Measurements from ENCODE around the gene UBAP2.

Gene UBAP2, protein sequence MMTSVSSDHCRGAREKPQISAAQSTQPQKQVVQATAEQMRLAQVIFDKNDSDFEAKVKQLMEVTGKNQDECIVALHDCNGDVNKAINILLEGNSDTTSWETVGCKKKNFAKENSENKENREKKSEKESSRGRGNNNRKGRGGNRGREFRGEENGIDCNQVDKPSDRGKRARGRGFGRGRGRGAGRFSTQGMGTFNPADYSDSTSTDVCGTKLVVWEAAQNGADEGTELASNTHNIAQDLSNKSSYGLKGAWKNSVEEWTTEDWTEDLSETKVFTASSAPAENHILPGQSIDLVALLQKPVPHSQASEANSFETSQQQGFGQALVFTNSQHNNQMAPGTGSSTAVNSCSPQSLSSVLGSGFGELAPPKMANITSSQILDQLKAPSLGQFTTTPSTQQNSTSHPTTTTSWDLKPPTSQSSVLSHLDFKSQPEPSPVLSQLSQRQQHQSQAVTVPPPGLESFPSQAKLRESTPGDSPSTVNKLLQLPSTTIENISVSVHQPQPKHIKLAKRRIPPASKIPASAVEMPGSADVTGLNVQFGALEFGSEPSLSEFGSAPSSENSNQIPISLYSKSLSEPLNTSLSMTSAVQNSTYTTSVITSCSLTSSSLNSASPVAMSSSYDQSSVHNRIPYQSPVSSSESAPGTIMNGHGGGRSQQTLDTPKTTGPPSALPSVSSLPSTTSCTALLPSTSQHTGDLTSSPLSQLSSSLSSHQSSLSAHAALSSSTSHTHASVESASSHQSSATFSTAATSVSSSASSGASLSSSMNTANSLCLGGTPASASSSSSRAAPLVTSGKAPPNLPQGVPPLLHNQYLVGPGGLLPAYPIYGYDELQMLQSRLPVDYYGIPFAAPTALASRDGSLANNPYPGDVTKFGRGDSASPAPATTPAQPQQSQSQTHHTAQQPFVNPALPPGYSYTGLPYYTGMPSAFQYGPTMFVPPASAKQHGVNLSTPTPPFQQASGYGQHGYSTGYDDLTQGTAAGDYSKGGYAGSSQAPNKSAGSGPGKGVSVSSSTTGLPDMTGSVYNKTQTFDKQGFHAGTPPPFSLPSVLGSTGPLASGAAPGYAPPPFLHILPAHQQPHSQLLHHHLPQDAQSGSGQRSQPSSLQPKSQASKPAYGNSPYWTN

GRCh38 chr9:34048727-34049629 is at the start of gene UBAP2:
Gene UBAP2, minus strand, starts transcription at chr9:34048887. Its CDS starts 31,739 bp downstream, at chr9:34017148.
- DNase-seq (ENCODE audit: low spot score): peak; percentile 99

DNA sequence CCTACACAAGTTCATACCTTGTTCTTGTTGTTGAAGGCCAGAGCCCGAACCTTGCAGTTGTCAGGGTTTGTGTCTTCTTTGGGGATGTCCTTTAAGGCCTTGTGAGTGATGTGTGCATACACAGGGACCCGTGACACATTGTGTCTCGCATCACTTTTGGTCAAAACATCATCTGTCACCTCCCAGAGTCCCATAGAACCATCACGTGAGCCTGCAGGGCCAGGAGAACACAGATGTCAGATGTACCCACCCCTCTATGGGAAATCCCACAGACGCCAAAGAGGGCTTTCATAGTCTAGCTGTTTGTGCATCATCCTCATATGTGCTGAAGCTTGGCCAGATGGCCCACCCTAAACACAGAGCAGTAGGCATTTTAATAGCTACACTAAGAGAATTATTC is 49.6 kb upstream of the UBAP2 start:
- no peak for DNase-seq (ENCODE audit: low spot score)

- DNase-seq (ENCODE audit: low spot score): no peak
These were observed 49.2 kb upstream of the UBAP2 start for GRCh38 chr9:34097865-34098264.

GRCh38 chr9:34096751-34097150 is 48.1 kb upstream of the UBAP2 start:
- no peak for DNase-seq (ENCODE audit: low spot score)

- DNase-seq (ENCODE audit: low spot score): no peak
These were observed 44.9 kb upstream of the UBAP2 start for GRCh38 chr9:34093578-34093977.

DNA sequence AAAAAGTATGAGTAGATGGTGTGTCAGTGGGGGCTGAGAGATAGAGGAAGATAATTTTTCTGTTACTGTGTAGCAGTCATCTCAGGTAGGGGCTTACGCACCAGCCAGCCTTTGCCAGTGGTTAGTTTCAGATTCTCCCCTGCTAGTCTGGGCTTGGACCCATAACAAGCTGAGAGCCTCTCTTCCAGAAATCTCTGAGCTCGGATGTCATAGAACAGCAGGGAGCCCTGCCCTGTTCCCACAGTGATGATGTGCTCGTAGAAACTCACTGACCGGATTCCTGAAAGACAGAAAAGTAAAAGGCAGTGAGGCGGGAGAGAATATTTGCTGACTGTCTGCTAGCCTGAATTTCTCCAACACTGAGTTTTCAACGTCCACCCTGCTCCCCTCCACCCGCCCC is 40.6 kb upstream of the UBAP2 start:
- no peak for DNase-seq (ENCODE audit: low spot score)

DNA sequence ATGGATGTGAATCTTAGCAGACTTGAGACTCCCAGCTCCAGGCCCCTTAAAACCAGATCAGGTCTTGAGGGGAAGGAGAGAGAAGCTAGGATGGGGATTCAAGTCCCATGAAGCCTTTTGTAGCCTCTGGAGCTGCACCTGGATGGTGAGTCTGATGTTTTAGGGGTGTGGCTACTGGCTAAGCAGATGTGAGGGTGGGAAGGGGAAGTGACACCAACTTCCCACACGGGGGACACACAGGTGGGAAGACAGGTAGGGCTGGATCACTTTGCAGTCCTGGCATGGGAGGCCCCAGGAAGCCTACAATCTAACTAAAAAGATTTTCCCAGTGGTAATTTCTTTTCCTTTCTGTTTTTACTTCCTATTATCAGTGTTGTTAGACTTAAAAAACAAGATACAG is 38.7 kb upstream of the UBAP2 start:
- DNase-seq (ENCODE audit: low spot score): no peak

DNA sequence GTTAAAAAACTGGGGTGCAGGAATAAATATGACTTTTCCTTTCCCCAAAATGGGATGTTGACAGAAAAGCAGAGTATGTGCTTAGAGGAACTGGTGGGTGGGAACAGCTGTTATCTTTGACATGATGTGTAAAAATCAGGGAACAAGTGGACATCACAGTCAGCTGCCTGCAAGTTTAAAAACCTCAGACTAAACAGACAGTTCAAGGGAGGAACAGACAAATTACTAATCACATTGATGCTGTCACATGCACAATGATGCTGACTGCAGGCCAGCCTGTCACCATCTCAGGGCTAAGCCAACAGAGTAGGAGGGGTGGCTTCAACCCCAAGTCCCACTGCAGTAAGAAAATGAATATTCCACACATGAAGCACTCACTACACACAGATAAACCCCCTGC is 38.2 kb upstream of the UBAP2 start:
- DNase-seq (ENCODE audit: low spot score): no peak

DNA sequence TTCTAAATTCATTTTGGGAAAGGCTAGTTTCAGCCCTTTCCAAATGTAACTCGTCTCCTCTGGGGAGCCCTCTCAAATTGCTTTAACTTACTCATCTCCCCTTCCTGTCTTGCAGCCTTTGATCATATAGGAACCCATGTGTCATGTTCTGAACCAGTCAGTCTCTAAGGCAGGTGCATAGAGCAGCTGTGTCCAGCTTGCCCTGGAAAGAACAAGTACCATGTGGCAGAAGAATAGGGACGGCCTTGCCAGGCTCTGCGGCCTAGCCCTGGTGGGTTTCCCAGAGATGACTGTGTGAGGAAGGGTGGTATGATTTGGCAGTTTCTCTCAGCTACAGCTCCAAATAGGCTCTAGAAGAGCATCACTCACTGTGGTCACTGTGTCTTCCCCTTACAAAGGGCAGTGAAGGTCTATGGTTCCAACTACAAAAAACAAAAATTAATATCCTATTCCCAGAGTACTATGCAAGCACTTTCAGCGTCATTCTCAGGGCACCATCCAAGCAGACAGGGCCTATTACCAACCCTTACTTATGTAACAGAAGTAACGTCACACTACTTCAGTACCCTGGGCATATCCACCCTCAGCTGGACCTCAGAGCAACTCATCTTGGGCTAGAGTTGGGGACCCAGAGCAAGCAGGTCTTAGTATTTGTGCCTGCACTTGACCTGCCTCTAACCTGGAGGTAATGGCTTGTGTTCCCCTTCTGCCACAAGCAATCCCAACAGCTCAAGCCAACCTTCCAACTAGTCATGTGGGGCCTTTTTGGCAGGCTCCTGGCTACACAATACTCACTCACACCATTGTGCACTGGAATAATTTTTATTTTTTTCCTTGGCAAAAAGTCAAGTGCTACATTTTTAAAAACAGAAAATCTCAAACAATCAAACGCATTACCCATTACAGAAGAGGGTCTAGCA is 37.2 kb upstream of the UBAP2 start:
- DNase-seq (ENCODE audit: low spot score): no peak

DNA sequence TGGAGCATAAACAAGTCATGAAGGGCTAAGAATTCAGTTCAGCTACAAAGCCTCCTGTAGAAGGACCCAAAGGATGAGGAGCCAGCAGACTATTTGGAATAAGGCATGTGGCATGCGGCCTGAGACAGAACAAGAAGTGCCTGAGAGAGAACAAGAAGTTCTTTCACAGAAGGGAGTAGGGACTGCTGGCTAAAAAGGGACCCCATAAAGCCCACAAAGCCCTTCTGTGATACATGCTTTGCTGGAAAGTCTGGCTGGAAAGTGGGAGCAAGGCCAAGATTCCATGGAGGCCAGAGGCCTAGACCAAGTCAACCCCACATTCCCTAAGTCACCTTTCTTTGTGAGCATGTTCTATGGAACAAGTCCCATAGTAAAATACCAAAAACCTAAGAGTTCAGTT is 35.9 kb upstream of the UBAP2 start:
- DNase-seq (ENCODE audit: low spot score): no peak

DNA sequence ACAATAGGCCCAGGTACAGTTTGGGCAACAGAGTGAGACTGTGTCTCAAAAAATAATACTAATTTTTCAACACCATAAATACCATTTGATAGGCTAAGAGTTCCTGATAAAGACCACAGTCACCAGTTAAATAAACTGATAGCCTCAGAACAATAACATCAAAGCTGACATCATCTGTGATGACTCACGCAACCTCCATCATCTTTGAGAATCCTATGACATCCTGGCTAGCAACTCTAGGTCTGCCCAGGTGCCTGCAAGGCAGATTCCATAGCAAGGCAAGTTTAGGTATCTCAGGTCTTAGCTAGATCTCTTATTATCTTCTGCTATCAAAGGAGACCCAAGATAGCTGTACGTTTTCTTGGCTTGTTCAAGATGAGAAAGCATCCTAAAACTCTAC is 30.5 kb upstream of the UBAP2 start:
- no peak for DNase-seq (ENCODE audit: low spot score)

GRCh38 chr9:34072868-34073590 is 24.3 kb upstream of the UBAP2 start:
- DNase-seq (ENCODE audit: low spot score): no peak

GRCh38 chr9:34072410-34072809 is 23.7 kb upstream of the UBAP2 start:
- peak; percentile 55 for DNase-seq (ENCODE audit: low spot score)

DNA sequence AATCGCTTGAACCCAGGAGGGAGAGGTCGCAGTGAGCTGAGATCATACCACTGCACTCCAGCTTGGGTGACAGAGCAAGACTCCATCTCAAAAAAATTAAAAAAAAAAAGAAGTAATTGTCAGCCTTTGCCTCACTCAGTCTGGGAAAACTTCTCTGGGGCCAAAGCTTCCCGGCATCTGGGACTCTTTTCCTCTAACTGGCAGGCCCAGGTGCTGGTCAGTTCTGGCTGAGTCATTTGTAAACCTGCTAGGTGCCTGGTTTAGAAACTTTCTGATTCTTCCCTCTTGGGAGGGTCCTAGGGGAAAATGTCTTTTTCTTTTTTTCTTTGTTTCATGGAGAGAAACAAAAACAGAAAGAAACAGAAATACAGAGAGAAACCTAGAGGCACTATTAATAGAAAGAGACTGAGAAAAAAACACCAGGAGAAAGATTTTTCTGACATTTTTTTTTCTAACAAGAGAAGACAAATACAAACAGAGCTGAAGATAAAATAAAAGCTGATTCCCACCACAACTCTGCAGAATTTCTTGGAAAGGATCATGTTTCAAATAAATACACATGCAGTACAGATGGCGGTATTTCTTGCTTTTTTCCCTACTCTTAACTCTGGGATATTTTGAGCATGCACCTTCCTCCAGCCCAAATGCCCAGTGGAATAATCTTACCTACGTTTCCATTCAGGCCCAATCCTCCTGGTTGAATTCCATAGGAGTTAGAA is 22.1 kb upstream of the UBAP2 start:
- no peak for DNase-seq (ENCODE audit: low spot score)

DNA sequence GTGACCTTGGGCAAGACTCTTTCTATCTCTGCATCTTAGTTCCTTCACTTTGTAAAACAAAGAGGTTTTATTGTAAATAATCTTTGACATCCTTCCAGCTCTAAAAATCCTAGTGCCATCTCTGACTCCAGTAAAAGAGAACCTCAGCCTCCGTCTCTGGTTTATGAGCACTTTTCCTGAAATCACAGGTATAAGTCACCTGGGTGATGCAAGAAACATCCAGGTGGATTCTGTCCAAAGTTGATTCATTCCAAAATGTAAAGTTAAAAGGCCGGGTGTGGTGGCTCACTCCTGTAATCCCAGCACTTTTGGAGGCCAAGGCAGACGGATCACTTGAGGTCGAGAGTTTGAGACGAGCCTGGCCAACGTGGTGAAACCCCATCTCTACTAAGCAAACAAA is 21.1 kb upstream of the UBAP2 start:
- no peak for DNase-seq (ENCODE audit: low spot score)

DNA sequence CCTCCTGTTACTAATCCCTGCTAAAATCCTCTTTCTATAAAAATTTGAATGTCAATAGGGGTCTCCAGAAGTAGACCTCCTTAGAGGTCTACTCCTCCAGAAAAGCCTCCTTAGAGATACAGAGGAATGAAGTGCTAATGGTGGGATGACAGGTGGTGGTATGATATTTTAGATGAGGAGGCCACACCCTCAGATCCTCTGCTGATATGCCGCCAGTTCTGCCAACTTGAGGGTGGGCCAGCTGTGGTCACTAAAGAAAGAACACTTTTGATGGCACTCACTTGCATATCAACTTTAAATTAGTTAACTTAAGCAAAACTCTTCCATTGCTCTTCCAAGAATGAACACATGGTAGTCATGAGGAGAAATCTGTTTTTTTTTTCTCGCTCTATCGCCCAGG is 16.9 kb upstream of the UBAP2 start:
- no peak for DNase-seq (ENCODE audit: low spot score)

DNA sequence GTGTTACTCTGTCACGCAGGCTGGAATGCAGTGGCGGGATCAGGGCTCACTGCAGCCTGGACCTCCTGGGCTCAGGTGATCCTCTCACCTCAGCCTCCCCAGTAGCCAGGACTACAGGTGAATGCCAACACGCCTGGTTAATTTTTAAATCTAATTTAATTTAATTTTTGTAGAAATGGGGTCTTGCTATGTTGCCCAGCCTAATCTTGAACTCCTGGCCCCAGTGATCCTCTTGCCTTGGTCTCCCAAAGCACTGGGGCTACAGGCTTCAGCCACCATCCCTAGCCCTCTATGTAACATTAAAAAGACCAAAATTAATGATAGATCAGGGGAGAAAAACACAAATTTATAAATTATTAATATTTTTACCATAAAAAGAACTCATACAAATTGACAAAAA is 11.3 kb upstream of the UBAP2 start:
- no peak for DNase-seq (ENCODE audit: low spot score)

DNA sequence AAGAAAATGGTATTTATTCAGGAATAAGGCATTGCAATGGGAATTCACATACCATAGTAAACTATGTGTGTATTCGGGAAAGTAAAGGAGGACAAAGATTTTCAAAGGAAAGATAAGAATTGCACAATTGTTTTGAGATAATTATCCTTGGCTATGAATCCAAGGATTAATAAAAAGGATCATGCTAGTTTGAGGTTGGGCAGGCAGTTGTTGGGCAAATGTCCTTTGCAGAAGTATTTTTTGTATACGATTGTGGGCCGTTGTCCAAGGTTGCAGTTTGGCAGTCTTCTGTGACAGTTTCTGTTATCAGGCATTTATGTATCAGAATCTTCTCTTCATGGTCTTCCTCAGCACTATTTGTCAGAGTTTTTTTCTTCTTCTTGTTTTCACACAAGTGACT is 10.6 kb upstream of the UBAP2 start:
- no peak for DNase-seq (ENCODE audit: low spot score)

Data from ecto neural progenitor cell (in vitro differentiated cells).